ENCODE measurements around the gene SCAMP2.

DNA sequence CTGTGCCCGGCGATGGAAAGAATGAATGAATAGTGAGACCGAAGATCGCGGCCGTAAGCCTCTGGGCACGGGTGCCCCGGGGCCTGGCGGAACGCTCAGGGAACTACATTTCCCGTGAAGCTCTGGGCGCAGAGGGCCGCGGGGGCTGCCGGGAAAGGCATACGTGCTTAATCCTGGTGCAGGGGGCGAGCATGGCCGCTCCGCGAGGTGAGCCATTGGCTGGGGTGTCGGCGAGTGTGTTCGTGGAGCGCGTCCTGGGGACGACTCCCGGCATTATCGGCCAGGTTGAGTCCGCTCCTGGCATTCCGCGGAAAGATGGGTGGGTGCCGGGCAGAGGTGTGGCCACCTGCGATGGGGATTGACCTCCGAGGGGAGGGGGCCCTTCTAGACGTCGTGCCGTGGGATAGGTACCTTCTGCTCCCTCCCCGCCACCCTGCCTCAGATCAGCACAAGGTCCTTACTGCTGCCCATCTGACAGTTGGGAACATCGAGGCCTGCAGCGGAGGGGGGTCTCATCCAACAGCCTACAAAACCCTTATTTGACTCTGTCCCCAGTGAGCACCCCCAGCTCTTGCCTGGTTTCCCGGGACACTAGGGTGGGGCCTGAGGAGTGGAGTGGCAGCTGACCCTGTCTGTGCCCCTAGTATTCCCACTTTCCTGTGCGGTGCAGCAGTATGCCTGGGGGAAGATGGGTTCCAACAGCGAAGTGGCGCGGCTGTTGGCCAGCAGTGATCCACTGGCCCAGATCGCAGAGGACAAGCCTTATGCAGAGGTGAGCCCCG, 16.9 kb upstream of the SCAMP2 start, which contains the start of gene MPI:
- TF ChIP-seq POLR2AphosphoS5 (IDR thresholded peaks at IDR 0.05; ENCODE audit: borderline replicate concordance, low read depth, low read length) (peak; percentile 95), EZH2 (IDR thresholded peaks at IDR 0.05) (no peak), FOXP2 (optimal IDR thresholded peaks at IDR 0.05; ENCODE audit: control extremely low read depth, extremely low read length, insufficient read depth) (no peak)

Measured in SK-N-MC (cell line).